ENCODE measurements around the gene GALNT18.
"Not testable (repeated sequence)": the region's sequence is repeated elsewhere in the genome, so short reads cannot be mapped to it uniquely, and the experiment has no call there.

Gene GALNT18

GRCh38 chr11:11458001-11458400 is 163.8 kb downstream of the GALNT18 start:
- Histone ChIP-seq H3K9me3 (ENCODE audit: control insufficient read depth, insufficient read depth, low read depth, low read length) (no peaks in the 10 kb centered on the region), H3K4me1 (ENCODE audit: control insufficient read depth, insufficient read depth, low read length) (no peaks in the 10 kb centered on the region), H3K27me3 (ENCODE audit: control insufficient read depth, insufficient read depth, low read length) (no peaks in the 10 kb centered on the region), H3K9ac (ENCODE audit: low read length) (no peak overlapping the region), H3K27ac (ENCODE audit: low read depth, low read length) (no peak overlapping the region), H3K4me3 (ENCODE audit: low read depth, low read length) (no peak overlapping the region), H3K36me3 (ENCODE audit: control insufficient read depth, insufficient read depth, low read length) (no peaks in the 10 kb centered on the region)

- Histone ChIP-seq H3K27me3 (ENCODE audit: control insufficient read depth, insufficient read depth, low read length) (no peaks in the 10 kb centered on the region), H3K9me3 (ENCODE audit: control insufficient read depth, insufficient read depth, low read depth, low read length) (no peaks in the 10 kb centered on the region), H3K27ac (ENCODE audit: low read depth, low read length) (no peak overlapping the region), H3K4me3 (ENCODE audit: low read depth, low read length) (no peak overlapping the region), H3K36me3 (ENCODE audit: control insufficient read depth, insufficient read depth, low read length) (no peaks in the 10 kb centered on the region), H3K9ac (ENCODE audit: low read length) (no peak overlapping the region), H3K4me1 (ENCODE audit: control insufficient read depth, insufficient read depth, low read length) (no peaks in the 10 kb centered on the region)
Measured at GRCh38 chr11:11456866-11457265, 164.9 kb downstream of the GALNT18 start.

GRCh38 chr11:11454671-11455223 is 167.1 kb downstream of the GALNT18 start:
- Histone ChIP-seq H3K9me3 (ENCODE audit: control insufficient read depth, insufficient read depth, low read depth, low read length) (no peaks in the 10 kb centered on the region), H3K27ac (ENCODE audit: low read depth, low read length) (no peak overlapping the region), H3K4me3 (ENCODE audit: low read depth, low read length) (no peak overlapping the region), H3K36me3 (ENCODE audit: control insufficient read depth, insufficient read depth, low read length) (no peaks in the 10 kb centered on the region), H3K4me1 (ENCODE audit: control insufficient read depth, insufficient read depth, low read length) (0 out of 2 replicates have a peak, but pooled peaks cover 3% of the 10 kb centered on the region), H3K9ac (ENCODE audit: low read length) (no peak overlapping the region), H3K27me3 (ENCODE audit: control insufficient read depth, insufficient read depth, low read length) (no peaks in the 10 kb centered on the region)

GRCh38 chr11:11451501-11452005 is 170.3 kb downstream of the GALNT18 start:
- no peaks in the 10 kb centered on the region for H3K9me3 ChIP-seq (ENCODE audit: control insufficient read depth, insufficient read depth, low read depth, low read length)
- H3K4me3 ChIP-seq (ENCODE audit: low read depth, low read length) = no peak overlapping the region
- no peaks in the 10 kb centered on the region for H3K36me3 ChIP-seq (ENCODE audit: control insufficient read depth, insufficient read depth, low read length)
- H3K27me3 ChIP-seq (ENCODE audit: control insufficient read depth, insufficient read depth, low read length) = no peaks in the 10 kb centered on the region
- 0 out of 2 replicates have a peak, but pooled peaks cover 3% of the 10 kb centered on the region for H3K4me1 ChIP-seq (ENCODE audit: control insufficient read depth, insufficient read depth, low read length)
- H3K9ac ChIP-seq (ENCODE audit: low read length) = no peak overlapping the region
- H3K27ac ChIP-seq (ENCODE audit: low read depth, low read length) = no peak overlapping the region

- H3K4me3 ChIP-seq (ENCODE audit: low read depth, low read length) = no peak overlapping the region
- H3K9ac ChIP-seq (ENCODE audit: low read length) = no peak overlapping the region
- H3K4me1 ChIP-seq (ENCODE audit: control insufficient read depth, insufficient read depth, low read length) = 0 out of 2 replicates have a peak, but pooled peaks cover 3% of the 10 kb centered on the region
- H3K36me3 ChIP-seq (ENCODE audit: control insufficient read depth, insufficient read depth, low read length) = no peaks in the 10 kb centered on the region
- H3K9me3 ChIP-seq (ENCODE audit: control insufficient read depth, insufficient read depth, low read depth, low read length) = no peaks in the 10 kb centered on the region
- H3K27me3 ChIP-seq (ENCODE audit: control insufficient read depth, insufficient read depth, low read length) = no peaks in the 10 kb centered on the region
- no peak overlapping the region for H3K27ac ChIP-seq (ENCODE audit: low read depth, low read length)
Measured at GRCh38 chr11:11450744-11451362, 171.0 kb downstream of the GALNT18 start.

- no peak overlapping the region for H3K9ac ChIP-seq (ENCODE audit: low read length)
- H3K27me3 ChIP-seq (ENCODE audit: control insufficient read depth, insufficient read depth, low read length) = no peaks in the 10 kb centered on the region
- H3K36me3 ChIP-seq (ENCODE audit: control insufficient read depth, insufficient read depth, low read length) = no peaks in the 10 kb centered on the region
- H3K9me3 ChIP-seq (ENCODE audit: control insufficient read depth, insufficient read depth, low read depth, low read length) = no peaks in the 10 kb centered on the region
- H3K4me1 ChIP-seq (ENCODE audit: control insufficient read depth, insufficient read depth, low read length) = 0 out of 2 replicates have a peak, but pooled peaks cover 3% of the 10 kb centered on the region
- H3K4me3 ChIP-seq (ENCODE audit: low read depth, low read length) = no peak overlapping the region
- H3K27ac ChIP-seq (ENCODE audit: low read depth, low read length) = no peak overlapping the region
Measured at GRCh38 chr11:11449327-11449726, 172.5 kb downstream of the GALNT18 start.

- Histone ChIP-seq H3K27me3 (ENCODE audit: control insufficient read depth, insufficient read depth, low read length) (no peaks in the 10 kb centered on the region), H3K4me3 (ENCODE audit: low read depth, low read length) (no peak overlapping the region), H3K9me3 (ENCODE audit: control insufficient read depth, insufficient read depth, low read depth, low read length) (no peaks in the 10 kb centered on the region), H3K36me3 (ENCODE audit: control insufficient read depth, insufficient read depth, low read length) (no peaks in the 10 kb centered on the region), H3K27ac (ENCODE audit: low read depth, low read length) (no peak overlapping the region), H3K9ac (ENCODE audit: low read length) (no peak overlapping the region), H3K4me1 (ENCODE audit: control insufficient read depth, insufficient read depth, low read length) (0 out of 2 replicates have a peak, but pooled peaks cover 3% of the 10 kb centered on the region)
Measured at GRCh38 chr11:11448626-11449025, 173.2 kb downstream of the GALNT18 start.

- not testable (repeated sequence) for H3K9ac ChIP-seq (ENCODE audit: low read length); H3K9me3 ChIP-seq (ENCODE audit: control insufficient read depth, insufficient read depth, low read depth, low read length); H3K4me3 ChIP-seq (ENCODE audit: low read depth, low read length); H3K27ac ChIP-seq (ENCODE audit: low read depth, low read length); H3K36me3 ChIP-seq (ENCODE audit: control insufficient read depth, insufficient read depth, low read length); H3K4me1 ChIP-seq (ENCODE audit: control insufficient read depth, insufficient read depth, low read length); H3K27me3 ChIP-seq (ENCODE audit: control insufficient read depth, insufficient read depth, low read length)
Measured at GRCh38 chr11:11447601-11448000, 174.2 kb downstream of the GALNT18 start.

GRCh38 chr11:11446967-11447366 is 174.8 kb downstream of the GALNT18 start:
- Histone ChIP-seq H3K36me3 (ENCODE audit: control insufficient read depth, insufficient read depth, low read length) (no peaks in the 10 kb centered on the region), H3K27me3 (ENCODE audit: control insufficient read depth, insufficient read depth, low read length) (no peaks in the 10 kb centered on the region), H3K4me3 (ENCODE audit: low read depth, low read length) (no peak overlapping the region), H3K4me1 (ENCODE audit: control insufficient read depth, insufficient read depth, low read length) (0 out of 2 replicates have a peak, but pooled peaks cover 3% of the 10 kb centered on the region), H3K27ac (ENCODE audit: low read depth, low read length) (no peak overlapping the region), H3K9ac (ENCODE audit: low read length) (no peak overlapping the region), H3K9me3 (ENCODE audit: control insufficient read depth, insufficient read depth, low read depth, low read length) (no peaks in the 10 kb centered on the region)

- Histone ChIP-seq H3K27me3 (ENCODE audit: control insufficient read depth, insufficient read depth, low read length) (no peaks in the 10 kb centered on the region), H3K9ac (ENCODE audit: low read length) (no peak overlapping the region), H3K9me3 (ENCODE audit: control insufficient read depth, insufficient read depth, low read depth, low read length) (no peaks in the 10 kb centered on the region), H3K27ac (ENCODE audit: low read depth, low read length) (no peak overlapping the region), H3K4me1 (ENCODE audit: control insufficient read depth, insufficient read depth, low read length) (0 out of 2 replicates have a peak, but pooled peaks cover 3% of the 10 kb centered on the region), H3K4me3 (ENCODE audit: low read depth, low read length) (no peak overlapping the region), H3K36me3 (ENCODE audit: control insufficient read depth, insufficient read depth, low read length) (no peaks in the 10 kb centered on the region)
Measured at GRCh38 chr11:11446564-11446963, 175.2 kb downstream of the GALNT18 start.

GRCh38 chr11:11445441-11446185 is 176.2 kb downstream of the GALNT18 start:
- H3K4me3 ChIP-seq (ENCODE audit: low read depth, low read length) = no peak overlapping the region
- H3K9ac ChIP-seq (ENCODE audit: low read length) = no peak overlapping the region
- no peaks in the 10 kb centered on the region for H3K36me3 ChIP-seq (ENCODE audit: control insufficient read depth, insufficient read depth, low read length)
- H3K27me3 ChIP-seq (ENCODE audit: control insufficient read depth, insufficient read depth, low read length) = no peaks in the 10 kb centered on the region
- H3K27ac ChIP-seq (ENCODE audit: low read depth, low read length) = no peak overlapping the region
- H3K9me3 ChIP-seq (ENCODE audit: control insufficient read depth, insufficient read depth, low read depth, low read length) = no peaks in the 10 kb centered on the region
- no peaks in the 10 kb centered on the region for H3K4me1 ChIP-seq (ENCODE audit: control insufficient read depth, insufficient read depth, low read length)

All from HUES6 (cell line).